ENCODE results near the gene HSPA12A. TPM values are rescaled to one million over a fixed set of nuclear protein-coding genes. Genes with fewer than 3 reads are reported as not detected.

Gene HSPA12A
- total and polyA plus RNA-seq, 9 of the 15 experiments (the other 6 are each of a cell fraction or from before 2014, with no cell fraction given): 0.01 to 0.18 (median 0.04) TPM; not detected in 4

GRCh38 chr10:116685807-116686206 is 56.6 kb downstream of the HSPA12A start:
- Histone ChIP-seq H3K79me2 (ENCODE audit: control insufficient read depth, insufficient read depth, low read length) (no peaks in the 10 kb centered on the region), H3K27ac (ENCODE audit: extremely low read depth, low read depth, low read length) (no peak overlapping the region), H4K20me1 (replicated peaks; ENCODE audit: control insufficient read depth, insufficient read depth, low read length) (no peaks in the 10 kb centered on the region), H3K4me2 (ENCODE audit: insufficient read depth, low read length) (no peak overlapping the region), H2AFZ (ENCODE audit: low read depth, low read length) (no peak overlapping the region), H3K9me1 (ENCODE audit: control insufficient read depth, insufficient read depth, low read length) (no peaks in the 10 kb centered on the region), H3K4me3 (no peak overlapping the region), H3K9me3 (replicated peaks; ENCODE audit: control insufficient read depth, insufficient read depth, low read depth, low read length) (no peaks in the 10 kb centered on the region), H3K4me1 (replicated peaks in 1 of 2; ENCODE audit: control insufficient read depth in 2 of 2, insufficient read depth in 2 of 2, low read length in 2 of 2) (no peaks in the 10 kb centered on the region; a peak in 1 of 5 replicates), H3K27me3 (ENCODE audit: control insufficient read depth in 2 of 2, insufficient read depth in 2 of 2, low read length in 2 of 2) (peaks cover 0 to 15% of the 10 kb centered on the region in 2 experiments; a peak in 1 of 5 replicates), H3K36me3 (ENCODE audit: control insufficient read depth, insufficient read depth, low read length) (no peaks in the 10 kb centered on the region), H3K9ac (ENCODE audit: insufficient read depth in 1 of 2, low read depth in 2 of 2, low read length in 2 of 2) (no peak overlapping the region)
- ChIA-PET POLR2A (no interaction called here), CTCF (ENCODE audit: low intra/inter-chr PET ratio) (no interaction called here)
- intact Hi-C loops (cut with micrococcal nuclease) (no loop called here), in situ Hi-C loops (cut with MboI) (loop anchor here (10.0 to 25.0 kb wide), 2 partner anchors 101 to 489 kb away; no protein-coding TSS in a partner anchor)
- WGBS (ENCODE audit: insufficient coverage, low coverage, missing lambda C conversion rate): 0% methylated on average over 5 of the region's 6 CpGs
- no TSS peak for BruUV-seq (replicated peaks)
- no peak for ATAC-seq
- DNase-seq (ENCODE audit: extremely low read depth in 1 of 4, low spot score in 3 of 4): no peak
- FAIRE-seq: no peak
- TF ChIP-seq MBD1 (CRISPR knock-in tag; IDR thresholded peaks at IDR 0.05) (no peak), CXXC5 (CRISPR knock-in tag; IDR thresholded peaks at IDR 0.05) (no peak), SMARCA5 (IDR thresholded peaks at IDR 0.05) (no peak), ZNF830 (CRISPR knock-in tag; IDR thresholded peaks at IDR 0.05) (no peak), GTF3C2 (IDR thresholded peaks at IDR 0.05; ENCODE audit: borderline replicate concordance, extremely low read depth, insufficient read length) (no peak), HSF4 (CRISPR knock-in tag; IDR thresholded peaks at IDR 0.05; ENCODE audit: borderline replicate concordance) (no peak), PHF21A (IDR thresholded peaks at IDR 0.05; ENCODE audit: borderline replicate concordance, low read depth) (no peak), JUND (IDR thresholded peaks at IDR 0.05; ENCODE audit: borderline replicate concordance, low read depth, low read length) (no peak), JUND (tag; IDR thresholded peaks at IDR 0.05; ENCODE audit: borderline replicate concordance, low read depth, low read length) (no peak), GATAD2B (IDR thresholded peaks at IDR 0.05; ENCODE audit: borderline replicate concordance) (no peak)

All from K562 (cell line).